Measurements from ENCODE around the gene HEXD. TPM values are rescaled to one million over a fixed set of nuclear protein-coding genes. Genes with fewer than 3 reads are reported as not detected.

HEXD gene
- total and polyA plus RNA-seq, 2 donors (not counting 3 experiments of a cell fraction or from before 2014, with no cell fraction given): 12.9 to 18.6 TPM

GRCh38 chr17:82416771-82417170 is 1.4 kb upstream of the HEXD start:
- H3K27ac ChIP-seq (ENCODE audit: insufficient read depth, low read depth, low read length): no peak overlapping the region
- intact Hi-C loops (cut with micrococcal nuclease) (loop anchor here (5.0 to 10.0 kb wide), 3 partner anchors 119 to 382 kb away; partner anchors contain the start of genes DCXR and RAC3), dilution Hi-C loops (cut with MboI; ENCODE audit: extremely low pct_ligation_motif_present, low sequenced_read_pairs) (no loop called here)
- BruUV-seq (replicated peaks): no TSS peak
- H4K20me1 ChIP-seq (replicated peaks; ENCODE audit: control insufficient read depth, extremely low read depth, insufficient read depth, low read length): no peaks in the 10 kb centered on the region
- FAIRE-seq (no peak), DNase-seq (ENCODE audit: low read depth, low spot score) (no peak)
- peaks cover 12% of the 10 kb centered on the region for H3K4me1 ChIP-seq (ENCODE audit: control insufficient read depth, extremely low read depth, insufficient read depth, low read length)
- ChIA-PET CTCF (interaction anchor here (0.8 to 1.3 kb wide), 2 partner anchors 55 to 181 kb away, joined by 3 read pairs; no protein-coding TSS in a partner anchor), POLR2A (no interaction called here)
- no peaks in the 10 kb centered on the region for H3K27me3 ChIP-seq (ENCODE audit: control insufficient read depth in 2 of 2, insufficient read depth in 2 of 2, low read length in 2 of 2)
- no peaks in the 10 kb centered on the region for H3K79me2 ChIP-seq (ENCODE audit: control insufficient read depth, insufficient read depth, low read length)
- no peaks in the 10 kb centered on the region for H3K9me1 ChIP-seq (replicated peaks; ENCODE audit: control insufficient read depth, extremely low read depth, insufficient read depth, low read length)
- H3K4me3 ChIP-seq (replicated peaks in 1 of 3; ENCODE audit: insufficient read depth in 1 of 3, low read depth in 1 of 3, low read length in 3 of 3): no peak overlapping the region
- no peak overlapping the region for H3K4me2 ChIP-seq (ENCODE audit: insufficient read depth, low read length)
- no peaks in the 10 kb centered on the region for H3K9me3 ChIP-seq (replicated peaks; ENCODE audit: control insufficient read depth, insufficient read depth, low read length)
- no peaks in the 10 kb centered on the region for H3K36me3 ChIP-seq (ENCODE audit: control insufficient read depth in 2 of 2, extremely low read depth in 1 of 2, insufficient read depth in 2 of 2, low read length in 2 of 2)
- H3K9ac ChIP-seq (replicated peaks; ENCODE audit: extremely low read depth, insufficient read depth, low read length): no peak overlapping the region
- no peak overlapping the region for H2AFZ ChIP-seq (ENCODE audit: low read depth, low read length)
- no peak for TF ChIP-seq CTCF (IDR thresholded peaks at IDR 0.05; ENCODE audit: extremely low read depth in 1 of 2, insufficient read depth in 1 of 2, low read depth in 1 of 2, low read length in 2 of 2)

GRCh38 chr17:82419540-82419939 is 1.4 kb downstream of the HEXD start:
- Histone ChIP-seq H3K36me3 (ENCODE audit: control insufficient read depth in 2 of 2, extremely low read depth in 1 of 2, insufficient read depth in 2 of 2, low read length in 2 of 2) (no peaks in the 10 kb centered on the region), H3K4me2 (ENCODE audit: insufficient read depth, low read length) (no peak overlapping the region), H3K9me1 (replicated peaks; ENCODE audit: control insufficient read depth, extremely low read depth, insufficient read depth, low read length) (no peaks in the 10 kb centered on the region), H3K4me1 (ENCODE audit: control insufficient read depth, extremely low read depth, insufficient read depth, low read length) (peaks cover 12% of the 10 kb centered on the region), H3K27ac (ENCODE audit: insufficient read depth, low read depth, low read length) (no peak overlapping the region), H3K4me3 (replicated peaks in 1 of 3; ENCODE audit: insufficient read depth in 1 of 3, low read depth in 1 of 3, low read length in 3 of 3) (no peak overlapping the region), H3K9ac (replicated peaks; ENCODE audit: extremely low read depth, insufficient read depth, low read length) (no peak overlapping the region), H2AFZ (ENCODE audit: low read depth, low read length) (no peak overlapping the region), H3K79me2 (ENCODE audit: control insufficient read depth, insufficient read depth, low read length) (no peaks in the 10 kb centered on the region), H3K9me3 (replicated peaks; ENCODE audit: control insufficient read depth, insufficient read depth, low read length) (no peaks in the 10 kb centered on the region), H4K20me1 (replicated peaks; ENCODE audit: control insufficient read depth, extremely low read depth, insufficient read depth, low read length) (no peaks in the 10 kb centered on the region), H3K27me3 (ENCODE audit: control insufficient read depth in 2 of 2, insufficient read depth in 2 of 2, low read length in 2 of 2) (no peaks in the 10 kb centered on the region)
- intact Hi-C loops (cut with micrococcal nuclease): loop anchor here (5.0 to 10.0 kb wide), 3 partner anchors 122 to 385 kb away; partner anchors contain the start of genes DCXR and RAC3
- dilution Hi-C loops (cut with MboI; ENCODE audit: extremely low pct_ligation_motif_present, low sequenced_read_pairs): no loop called here
- ChIA-PET CTCF (interaction anchor here (1.4 kb wide), 1 partner anchor 12 kb away, joined by 3 read pairs; no protein-coding TSS in a partner anchor), POLR2A (no interaction called here)
- TF ChIP-seq POLR2AphosphoS5 (IDR thresholded peaks at IDR 0.05; ENCODE audit: insufficient read depth, low read depth, low read length) (no peak), JUN (IDR thresholded peaks at IDR 0.05; ENCODE audit: borderline replicate concordance, insufficient read depth, insufficient read length, low read depth) (no peak), GATA2 (IDR thresholded peaks at IDR 0.05; ENCODE audit: insufficient read depth, insufficient read length, low read depth, low read length) (no peak), CTCF (IDR thresholded peaks at IDR 0.05; ENCODE audit: extremely low read depth in 1 of 2, insufficient read depth in 1 of 2, low read depth in 1 of 2, low read length in 2 of 2) (no peak), FOS (IDR thresholded peaks at IDR 0.05; ENCODE audit: borderline replicate concordance, insufficient read depth, low read length) (no peak), MYC (IDR thresholded peaks at IDR 0.05; ENCODE audit: low read depth, low read length) (no peak), EZH2 (IDR thresholded peaks at IDR 0.05; ENCODE audit: borderline replicate concordance, low read depth, low read length, severe bottlenecking) (no peak), POLR2A (IDR thresholded peaks at IDR 0.05; ENCODE audit: low read depth, low read length) (no peak), MAX (IDR thresholded peaks at IDR 0.05; ENCODE audit: insufficient read depth, insufficient read length) (no peak)
- FAIRE-seq (no peak), DNase-seq (ENCODE audit: low read depth, low spot score) (no peak)
- TSS peak; percentile 45 for BruUV-seq (replicated peaks)

Data from endothelial cell of umbilical vein (primary cell).